AG04449 (cell line): ENCODE measurements around the gene DBT.

Experiments
- CTCF ChIA-PET: fragments of 350-600 bp; formaldehyde crosslinking; extraction: SDS; loops from one replicate; lab custom pipeline; 2021; ENCODE audit warnings: antibody characterized with exemption; lab: Yijun Ruan, JAX
- POLR2A ChIA-PET: fragments of 400-600, 350-600 bp; formaldehyde crosslinking; extraction: SDS; loops from one replicate; lab custom pipeline; 2020; ENCODE audit warnings: antibody characterized with exemption, inconsistent platforms; lab: Yijun Ruan, JAX
- DNase-seq: peaks from one replicate; pipeline ENCODE4 v3.0.0-alpha.2; 2010; ENCODE audit warnings: low read depth, low spot score
- H3K4me3 ChIP-seq: 2 replicates; pipeline ENCODE4 v1.5.1; 2011; ENCODE audit warnings: low read depth, mild to moderate bottlenecking, control low read depth, low read length
- CTCF ChIP-seq: IDR thresholded peaks from one replicate; pipeline ENCODE4 v1.5.1; 2011; ENCODE audit warnings: mild to moderate bottlenecking, moderate library complexity, low read length, control low read depth, inconsistent platforms; ENCODE audit not compliant: insufficient read depth; ENCODE audit errors: missing control alignments

Gene DBT

GRCh38 chr1:100230765-100231164 is 18.9 kb downstream of the DBT start:
- ChIA-PET CTCF (no interaction called here), POLR2A (no interaction called here)
- TF ChIP-seq CTCF: no peak
- no peak overlapping the region for H3K4me3 ChIP-seq
- no peak for DNase-seq

GRCh38 chr1:100229681-100230443 is 19.8 kb downstream of the DBT start:
- ChIA-PET CTCF (no interaction called here), POLR2A (no interaction called here)
- no peak for TF ChIP-seq CTCF
- no peak for DNase-seq
- H3K4me3 ChIP-seq: no peak overlapping the region

GRCh38 chr1:100222428-100222827 is 27.2 kb downstream of the DBT start:
- ChIA-PET CTCF (no interaction called here), POLR2A (no interaction called here)
- H3K4me3 ChIP-seq: no peak overlapping the region
- no peak for DNase-seq
- no peak for TF ChIP-seq CTCF

GRCh38 chr1:100219883-100220282 is 29.8 kb downstream of the DBT start:
- no peak for TF ChIP-seq CTCF
- POLR2A ChIA-PET: no interaction called here
- no peak for DNase-seq
- CTCF ChIA-PET: no interaction called here
- H3K4me3 ChIP-seq: no peak overlapping the region

GRCh38 chr1:100219457-100219856 is 30.2 kb downstream of the DBT start:
- POLR2A ChIA-PET: no interaction called here
- TF ChIP-seq CTCF: no peak
- CTCF ChIA-PET: no interaction called here
- H3K4me3 ChIP-seq: no peak overlapping the region
- DNase-seq: no peak

- H3K4me3 ChIP-seq: no peak overlapping the region
- DNase-seq: no peak
- ChIA-PET CTCF (interaction anchor here (1.3 kb wide), 1 partner anchor 17 kb away, joined by 3 read pairs; no protein-coding TSS in a partner anchor), POLR2A (no interaction called here)
- no peak for TF ChIP-seq CTCF
These were observed 31.8 kb downstream of the DBT start for GRCh38 chr1:100217834-100218233.
